HG03045 (cell line): ENCODE measurements around the gene PITPNM1.
"Not testable (repeated sequence)": the region's sequence is repeated elsewhere in the genome, so short reads cannot be mapped to it uniquely, and the experiment has no call there.

ENCODE experiments used
- ATAC-seq: cut with Tn5 transposase; IDR thresholded peaks from one replicate; pipeline ENCODE4 v1.9.1; 2021; ENCODE audit warnings: mild to moderate bottlenecking, moderate library complexity; ENCODE audit not compliant: unreplicated experiment

Gene PITPNM1

DNA sequence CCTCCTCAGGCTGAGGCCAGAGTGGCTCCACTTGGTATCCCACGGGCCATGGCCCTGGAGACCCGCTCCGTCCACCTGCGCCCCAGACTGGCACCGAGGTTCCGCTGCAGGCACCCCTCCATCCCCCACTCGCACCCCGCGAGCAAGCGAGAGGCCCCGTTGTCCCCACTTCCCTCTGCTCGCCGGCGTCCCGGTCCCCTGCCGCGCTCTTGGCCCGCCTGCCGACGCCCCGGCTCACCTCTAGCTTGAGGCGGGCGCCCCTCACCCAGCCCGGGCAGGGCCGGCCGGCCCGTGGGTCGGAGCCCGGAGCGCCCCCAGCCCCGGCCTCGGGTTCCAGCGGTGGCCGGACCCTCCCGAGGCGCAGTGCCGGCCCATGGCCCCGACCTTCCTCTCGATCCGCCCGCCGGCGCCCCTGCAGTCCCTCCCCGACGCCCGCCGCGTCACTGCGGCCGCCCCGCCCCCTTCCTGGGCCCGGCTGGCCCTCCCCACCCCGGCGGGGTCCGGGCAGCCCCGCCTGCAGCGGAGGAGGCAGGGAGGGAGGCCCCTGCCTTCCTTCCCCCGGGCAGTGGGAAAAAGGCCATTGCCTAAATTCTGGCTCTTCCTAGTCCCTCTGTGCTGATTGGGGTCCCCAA lies at the start of gene PITPNM1:
PITPNM1 (minus strand) TSS at position 414 of the 632 bp plus-strand sequence. CDS start 1,183 bp downstream, outside the sequence.
- peak; percentile 18 for ATAC-seq

DNA sequence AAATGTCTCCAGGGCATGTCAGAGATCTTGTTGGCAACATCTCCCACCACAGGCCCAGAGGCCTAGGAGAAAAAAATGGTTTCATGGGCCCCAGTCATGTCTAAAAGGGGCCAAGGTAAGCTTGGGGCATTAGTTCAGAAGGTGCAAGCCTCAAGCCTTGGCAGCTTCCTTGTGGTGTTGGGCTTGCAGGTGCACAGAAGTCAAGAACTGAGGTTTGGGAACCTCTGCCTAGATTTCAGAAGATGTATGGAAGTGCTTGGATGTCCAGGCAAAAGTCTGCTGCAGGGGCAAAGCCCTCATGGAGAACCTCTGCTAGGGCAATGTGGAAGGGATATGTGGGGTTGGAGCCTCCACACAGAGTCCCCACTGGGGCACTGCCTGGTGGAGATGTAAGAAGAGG lies 46.5 kb upstream of the PITPNM1 start:
- not testable (repeated sequence) for ATAC-seq

DNA sequence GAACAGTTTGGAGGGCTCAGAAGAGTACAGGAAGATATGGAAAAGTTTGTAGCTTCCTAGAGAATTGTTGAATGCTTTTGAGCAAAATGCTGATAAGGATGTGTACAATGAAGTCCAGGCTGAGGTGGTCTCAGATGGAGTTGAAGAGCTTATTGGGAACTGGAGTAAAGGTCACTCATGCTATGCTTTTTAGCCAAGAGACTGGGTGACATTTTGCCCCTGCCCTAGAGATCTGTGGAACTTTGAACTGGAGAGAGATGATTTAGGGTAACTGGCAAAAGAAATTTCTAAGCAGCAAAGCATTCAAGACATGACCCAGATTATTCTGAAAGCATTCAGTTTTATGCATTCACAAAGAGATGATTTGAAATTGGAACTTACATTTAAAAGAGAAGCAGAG lies 46.0 kb upstream of the PITPNM1 start:
- ATAC-seq: no peak

DNA sequence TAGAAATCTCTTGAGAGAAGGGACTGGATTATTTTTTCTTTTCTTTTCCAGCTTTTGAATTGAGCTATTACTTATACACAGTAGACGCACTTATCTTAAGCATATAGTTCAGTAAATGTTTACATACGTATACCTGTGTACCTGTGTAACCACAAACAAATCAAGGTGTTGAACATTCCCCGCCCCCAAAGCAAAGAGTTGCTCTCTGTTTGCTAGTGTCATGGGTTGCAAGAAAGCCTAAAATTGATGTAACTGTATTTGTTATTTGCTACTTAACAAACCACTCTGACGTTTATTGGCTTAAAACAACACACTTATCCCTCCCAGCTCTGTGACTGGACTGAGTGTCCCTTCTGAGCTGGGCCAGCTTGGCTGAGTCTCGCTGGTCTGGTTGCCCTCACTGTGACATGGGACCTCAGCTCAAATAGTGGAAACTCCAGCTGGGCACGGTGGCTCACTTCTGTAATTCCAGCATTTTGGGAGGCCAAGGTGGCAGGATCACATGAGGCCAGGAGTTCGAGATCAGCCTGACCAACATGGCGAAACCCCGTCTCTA lies 43.5 kb upstream of the PITPNM1 start:
- ATAC-seq: no peak

DNA sequence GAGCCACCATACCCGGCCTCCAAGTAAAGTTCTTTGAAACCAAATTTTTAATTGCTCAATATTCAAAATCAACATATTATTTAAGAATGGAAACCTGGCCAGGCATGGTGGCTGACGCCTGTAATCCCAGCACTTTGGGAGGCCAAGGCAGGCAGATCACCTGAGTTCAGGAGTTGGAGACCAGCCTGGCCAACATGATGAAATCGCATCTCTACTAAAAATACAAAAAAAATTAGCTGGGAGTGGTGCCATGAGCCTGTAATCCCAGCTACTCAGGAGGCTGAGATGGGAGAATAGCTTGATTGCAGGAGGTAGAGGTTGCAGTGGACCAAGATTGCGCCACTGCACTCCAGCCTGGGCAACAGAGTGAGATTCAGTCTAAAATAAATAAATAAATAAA lies 42.9 kb upstream of the PITPNM1 start:
- not testable (repeated sequence) for ATAC-seq

DNA sequence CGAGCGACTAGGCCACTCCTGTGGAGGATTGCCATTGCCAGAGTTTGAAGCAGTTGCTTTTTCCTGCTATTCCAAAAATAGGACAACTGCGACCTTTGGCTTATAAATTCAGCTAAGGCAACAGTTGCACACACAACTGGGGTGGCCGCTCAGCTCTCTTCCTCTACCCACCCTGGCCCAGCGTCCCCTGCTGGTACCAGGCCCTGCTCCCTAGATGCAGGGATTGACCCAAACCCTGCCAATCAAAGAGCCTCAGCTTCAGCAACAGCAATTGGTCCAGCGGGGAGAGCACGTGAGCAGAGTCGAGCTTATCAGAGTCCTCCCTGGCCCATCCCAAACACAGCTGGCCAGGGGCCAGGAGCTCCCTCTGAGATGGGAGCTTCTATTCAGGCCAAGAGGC lies 40.1 kb upstream of the PITPNM1 start:
- ATAC-seq: no peak

DNA sequence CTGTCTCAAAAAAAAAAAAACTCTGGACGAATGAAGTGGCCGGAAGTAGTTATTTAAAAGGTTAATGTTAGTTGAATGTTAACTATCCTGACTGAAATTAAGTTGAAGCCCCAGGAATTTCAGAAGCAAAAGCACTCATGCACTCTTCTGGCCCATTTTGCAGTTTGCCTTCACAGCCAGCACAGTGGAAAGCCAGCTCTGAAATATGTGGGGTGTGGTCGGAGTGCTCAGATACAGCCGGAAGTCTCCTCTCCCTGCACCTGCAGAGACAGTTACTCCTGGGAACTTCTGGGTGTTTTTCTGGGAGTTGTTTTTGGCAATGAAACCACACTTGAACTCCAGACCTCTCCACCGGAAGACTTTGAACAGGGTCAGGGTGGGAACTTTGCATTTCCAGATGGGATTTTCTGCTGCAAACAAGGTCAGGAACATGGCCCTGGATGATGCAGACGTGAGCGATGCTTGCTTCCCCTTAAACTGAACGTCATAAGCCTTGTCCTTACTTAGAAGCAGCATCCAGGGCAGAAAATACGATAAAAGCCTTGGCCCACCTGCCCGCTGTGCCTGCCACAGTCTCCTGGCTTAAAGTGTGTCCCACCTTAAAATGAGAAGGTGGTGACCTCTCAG lies 39.6 kb upstream of the PITPNM1 start:
- ATAC-seq: no peak

DNA sequence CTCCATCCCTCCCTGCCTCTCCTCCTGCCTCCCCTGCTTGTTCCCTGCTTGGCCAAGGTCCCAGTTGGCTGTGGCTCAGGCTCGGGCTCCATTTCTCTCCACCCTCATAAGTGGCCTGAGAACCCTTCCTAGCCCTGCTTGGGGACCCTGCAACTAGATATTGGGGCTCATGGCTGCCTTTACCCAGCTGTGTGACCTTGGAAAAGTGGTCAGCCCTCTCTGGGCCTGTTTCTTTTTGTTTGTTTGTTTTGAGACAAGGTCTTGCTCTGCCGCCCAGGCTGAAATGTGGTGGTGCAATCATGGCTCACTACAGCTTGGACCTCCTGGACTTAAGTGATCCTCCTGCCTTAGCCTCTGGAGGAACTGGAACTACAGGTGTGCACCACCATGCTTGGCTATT lies 38.4 kb upstream of the PITPNM1 start:
- no peak for ATAC-seq

DNA sequence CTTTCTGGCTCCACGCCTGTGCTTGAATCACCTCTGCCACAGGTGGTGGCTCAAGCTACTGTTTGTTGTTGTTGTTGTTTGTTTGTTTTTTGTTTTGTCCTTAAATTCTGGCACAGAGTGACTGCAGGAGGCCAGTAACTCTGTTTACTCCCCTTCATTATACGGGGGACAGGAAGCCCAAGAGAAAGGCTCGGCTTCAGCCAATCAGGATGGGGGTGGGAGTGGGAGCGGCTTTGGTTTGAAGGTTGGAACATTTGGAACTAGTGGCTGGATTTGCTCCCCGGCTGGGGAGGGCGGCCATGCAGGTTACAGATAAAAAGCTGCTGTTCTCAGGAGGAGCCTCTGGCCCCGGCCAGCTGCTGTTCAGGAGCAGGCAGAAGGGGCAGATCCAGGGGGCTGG lies 37.8 kb upstream of the PITPNM1 start:
- ATAC-seq: no peak

DNA sequence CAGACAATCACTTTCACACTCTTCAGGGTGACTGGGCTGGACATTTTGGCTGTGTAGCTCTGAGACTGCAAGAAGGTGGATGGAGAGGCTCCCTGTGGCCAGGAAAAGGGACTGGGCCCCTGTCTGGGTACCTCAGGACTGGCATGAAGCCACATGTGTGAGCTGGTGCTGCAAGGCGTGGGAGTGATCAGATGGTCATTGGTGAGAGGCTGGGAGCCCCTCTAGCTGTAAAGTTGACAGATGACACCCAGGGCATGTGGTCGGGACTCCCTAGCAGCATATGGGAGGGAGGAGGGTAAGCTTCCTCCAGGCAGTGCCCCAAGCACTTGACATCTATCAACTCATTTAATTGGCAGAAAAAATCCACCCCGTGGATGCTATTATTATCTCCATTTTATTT lies 37.0 kb upstream of the PITPNM1 start:
- no peak for ATAC-seq

DNA sequence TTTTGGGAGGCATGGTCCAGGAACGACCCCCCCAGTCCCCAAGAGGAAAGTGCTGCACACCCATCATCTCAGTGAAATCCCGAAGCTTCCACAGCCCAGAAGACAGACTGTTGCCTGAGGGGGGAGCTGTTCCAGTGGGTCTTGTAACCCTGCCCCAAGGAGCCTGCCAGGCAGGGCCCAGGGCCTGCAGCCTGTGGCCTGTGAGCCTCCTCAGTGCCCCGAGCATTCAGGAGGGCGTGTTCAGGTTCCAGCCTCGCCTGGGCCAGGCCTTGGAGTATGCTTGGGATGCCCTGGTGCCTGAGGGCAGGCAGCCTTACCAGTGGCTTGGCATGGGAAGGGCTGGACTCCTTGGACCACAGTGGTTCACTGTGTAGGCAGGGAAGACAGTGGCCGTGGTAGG lies 36.0 kb upstream of the PITPNM1 start:
- no peak for ATAC-seq

DNA sequence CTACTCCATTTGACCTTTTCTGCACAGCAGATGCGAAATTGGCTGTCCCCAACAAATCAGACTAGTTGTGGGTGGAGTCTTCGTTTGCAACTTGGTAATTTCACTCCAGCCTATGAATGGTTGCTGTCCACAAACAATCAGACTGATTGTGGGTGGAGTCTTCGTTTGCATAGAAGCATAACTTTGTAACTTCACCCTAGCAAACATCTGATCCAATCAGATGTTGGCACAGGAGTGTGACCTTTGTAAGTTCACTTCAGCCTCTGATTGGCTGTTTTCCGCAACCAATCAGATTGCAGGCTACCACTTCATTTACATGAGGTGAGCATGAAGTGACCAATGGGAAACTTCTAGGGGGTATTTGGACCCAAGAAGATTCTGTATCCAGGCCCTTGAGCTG lies 34.4 kb upstream of the PITPNM1 start:
- ATAC-seq: no peak

DNA sequence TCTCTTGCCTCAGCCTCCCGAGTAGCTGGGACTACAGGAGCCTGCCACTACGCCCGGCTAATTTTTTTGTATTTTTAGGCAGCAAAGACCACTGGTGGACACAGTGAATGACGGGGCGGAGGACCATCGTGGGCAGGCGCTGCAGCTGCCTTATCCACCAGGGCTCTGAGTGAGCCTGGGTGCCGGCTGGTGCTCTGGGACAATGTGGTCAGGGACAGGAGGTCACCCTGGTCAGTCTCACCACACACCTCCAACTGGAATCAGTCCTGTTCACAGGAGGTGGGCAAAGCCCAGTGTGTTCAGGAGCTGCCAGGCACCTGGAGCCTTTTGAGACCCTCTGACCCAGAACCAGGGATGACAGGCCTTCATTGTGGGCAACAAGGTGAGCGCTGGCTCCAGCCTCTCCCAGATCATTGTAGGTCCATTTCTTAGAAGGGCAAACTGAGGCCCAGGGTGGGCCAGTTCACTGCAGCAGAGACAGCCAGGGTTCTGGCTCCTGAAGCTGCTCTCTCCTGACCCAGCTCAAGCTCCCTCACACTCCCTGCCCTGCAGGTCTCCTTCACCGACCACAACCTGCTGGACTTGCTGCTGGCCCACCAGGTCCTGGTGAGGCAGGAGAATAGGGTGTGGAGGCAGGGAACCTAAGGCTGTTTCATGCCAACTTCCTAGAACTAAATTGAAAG lies 33.8 kb upstream of the PITPNM1 start:
- no peak for ATAC-seq

DNA sequence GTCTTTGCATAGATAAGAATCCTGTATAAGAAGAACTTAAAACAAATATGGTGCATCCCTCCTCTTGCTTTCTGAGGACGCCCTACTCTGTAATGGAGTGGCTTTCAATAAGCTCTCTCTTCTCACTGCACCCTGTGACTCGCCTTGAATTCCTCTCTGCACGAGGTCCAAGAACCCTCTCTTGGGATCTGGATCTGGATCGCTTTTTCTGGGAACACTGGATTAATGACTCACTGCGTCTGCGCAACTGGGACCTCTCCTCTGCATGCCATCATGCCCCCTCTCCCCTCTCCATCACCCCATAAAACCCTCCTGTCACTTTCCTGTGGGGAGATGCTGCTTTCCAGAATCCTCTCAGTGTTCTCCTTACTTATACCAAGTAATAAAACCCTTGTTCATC lies 33.1 kb upstream of the PITPNM1 start:
- ATAC-seq: no peak

DNA sequence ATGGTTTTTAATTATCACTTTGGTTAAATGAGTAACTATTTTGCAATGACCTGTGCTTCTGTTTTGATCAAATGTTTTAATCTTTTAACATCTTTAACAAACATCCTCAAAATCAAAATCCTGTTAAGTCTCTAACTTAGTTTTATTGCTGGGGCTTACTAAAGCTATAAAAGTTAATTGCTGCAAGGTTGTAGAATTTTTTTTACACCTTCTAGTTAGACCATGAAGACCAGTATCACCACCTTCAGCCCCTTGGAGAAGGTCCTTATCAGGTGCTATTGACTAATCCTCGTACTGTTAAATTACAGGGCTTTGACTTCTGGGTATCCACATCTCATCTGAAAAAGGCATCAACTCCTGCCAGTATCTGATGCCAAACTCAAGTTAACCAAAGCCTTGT lies 30.4 kb upstream of the PITPNM1 start:
- no peak for ATAC-seq

DNA sequence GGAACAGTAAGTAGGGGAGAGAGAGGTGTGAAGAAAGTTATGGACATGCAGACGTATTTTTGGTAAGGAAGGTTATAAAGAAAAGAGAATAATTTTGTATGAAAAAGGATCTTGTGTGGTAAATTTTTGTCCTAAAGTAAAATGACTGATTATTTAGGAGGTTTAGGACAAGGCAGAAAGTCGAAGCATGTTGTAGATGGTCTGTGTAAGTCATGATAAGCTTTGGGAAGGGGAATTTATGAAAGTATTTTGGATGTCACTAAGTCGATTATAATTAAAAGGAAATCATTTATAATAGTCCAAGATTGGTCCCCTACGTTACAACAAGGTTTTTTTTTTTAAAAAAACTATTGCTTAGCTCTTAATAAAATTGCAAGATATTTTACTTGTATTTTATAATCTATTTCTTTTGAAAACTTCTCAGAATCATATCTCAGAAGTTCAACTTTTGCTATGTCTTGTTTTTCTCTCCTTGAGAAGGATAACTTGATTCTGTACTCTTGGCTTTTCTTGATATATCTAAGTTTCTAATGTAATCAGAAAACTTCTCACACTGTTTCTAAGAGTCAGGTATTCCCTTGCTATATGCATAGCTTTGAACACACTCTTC lies 29.0 kb upstream of the PITPNM1 start:
- ATAC-seq: no peak

DNA sequence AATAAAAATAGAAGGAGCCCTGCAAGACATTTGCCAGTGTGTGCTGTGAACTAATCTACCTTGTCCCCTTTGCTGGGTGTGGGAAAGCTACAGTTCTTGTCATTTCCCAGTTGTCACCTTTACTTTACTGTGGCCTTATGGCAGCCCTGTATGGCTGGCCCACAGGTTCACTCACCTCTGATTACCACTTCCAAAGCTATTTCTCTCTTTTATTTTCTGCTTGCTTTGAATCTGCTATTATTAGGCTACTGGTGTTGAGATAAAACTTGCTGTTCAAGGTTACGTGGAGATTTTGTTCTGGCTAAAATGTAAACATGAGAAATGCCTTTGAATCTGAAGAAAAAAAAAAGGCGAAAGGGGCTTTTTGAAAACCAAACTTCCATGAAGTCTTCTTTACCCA lies 27.7 kb upstream of the PITPNM1 start:
- no peak for ATAC-seq

DNA sequence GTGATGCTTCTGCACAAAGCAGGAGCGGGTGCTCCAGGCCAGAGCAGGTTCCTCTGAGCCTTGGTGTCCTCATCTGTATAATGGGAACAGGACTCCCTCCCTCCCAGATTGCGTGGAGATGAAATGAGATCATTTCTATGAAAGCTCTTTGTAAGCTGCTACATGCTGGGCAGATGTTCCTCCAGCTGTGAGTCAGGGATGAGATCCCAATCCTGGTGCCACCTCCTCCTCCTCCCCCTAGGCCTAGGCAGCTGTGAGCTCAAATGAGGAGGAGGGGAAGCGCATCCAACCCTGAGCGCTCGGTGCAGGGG lies 25.1 kb upstream of the PITPNM1 start:
- ATAC-seq: no peak

DNA sequence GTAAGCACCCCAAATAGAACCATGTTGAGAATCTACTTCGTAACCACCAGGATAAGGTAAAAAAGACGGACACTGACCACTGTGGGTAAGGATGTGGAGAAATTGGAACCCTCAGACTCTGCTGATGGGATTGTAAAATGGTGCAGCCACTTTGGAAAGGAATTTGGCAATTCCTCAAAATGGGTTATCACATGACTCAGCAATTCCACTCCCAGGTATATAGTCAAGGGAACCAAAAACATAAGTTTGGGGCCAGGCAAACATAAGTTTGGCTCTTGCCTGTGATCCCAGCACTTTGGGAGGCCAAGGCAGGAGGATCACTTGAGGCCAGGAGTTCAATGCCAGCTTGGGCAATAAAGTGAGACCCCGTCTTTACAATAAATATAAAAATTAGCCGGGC lies 23.2 kb upstream of the PITPNM1 start:
- ATAC-seq: no peak

DNA sequence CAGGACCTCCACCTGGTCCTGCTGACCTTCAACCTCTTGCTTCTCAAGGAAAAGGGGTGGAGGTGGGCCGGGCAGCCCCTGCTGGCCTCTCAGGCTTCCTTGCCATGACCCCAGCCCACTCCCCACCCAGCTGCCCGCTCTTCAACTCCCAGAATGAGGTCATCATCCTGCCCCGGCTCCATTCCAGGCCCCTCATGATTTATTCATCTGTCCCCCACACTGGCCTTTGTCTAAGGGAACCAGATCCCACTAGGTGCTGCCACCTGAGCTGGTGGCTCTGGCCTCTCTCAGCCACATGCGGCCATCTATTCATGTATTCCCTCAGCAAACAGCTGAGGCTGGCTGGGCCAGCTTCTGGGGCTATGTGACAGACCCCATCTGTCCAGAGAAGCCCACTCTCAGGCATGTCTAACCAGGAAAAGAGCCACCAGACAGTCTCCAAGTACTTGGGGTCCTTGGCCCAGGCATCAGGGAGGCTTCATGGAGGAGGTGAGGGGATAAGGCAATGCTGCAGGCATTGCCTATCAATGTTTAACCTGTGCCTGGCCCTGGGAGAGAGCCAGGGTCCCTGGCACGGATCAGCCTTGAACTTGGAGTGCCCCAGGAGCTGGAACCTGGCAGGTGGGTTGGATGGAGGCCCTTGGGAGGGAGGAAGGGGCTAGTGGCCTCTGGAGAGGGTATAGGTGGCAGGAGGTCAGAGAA lies 20.3 kb upstream of the PITPNM1 start:
- no peak for ATAC-seq

DNA sequence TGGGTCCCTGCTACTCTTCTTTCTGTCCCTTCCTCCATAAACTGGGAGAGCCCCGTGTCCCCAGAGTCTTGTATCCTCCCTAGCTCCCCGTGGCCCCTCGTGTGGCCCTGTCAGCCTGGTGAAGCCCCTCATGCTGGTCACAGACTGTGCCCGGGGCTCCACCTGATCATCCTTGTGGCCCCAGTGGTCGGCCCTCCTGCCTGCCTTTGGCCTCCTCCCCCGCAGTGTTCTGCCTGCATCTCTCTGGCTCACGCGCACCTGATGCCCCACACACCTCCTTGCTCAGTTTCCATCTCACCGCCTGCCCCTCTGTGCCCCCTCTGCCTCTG lies 19.3 kb upstream of the PITPNM1 start:
- ATAC-seq: no peak
